GM19240 (cell line): Measurements from ENCODE around the gene SLC7A10.
"Not testable (repeated sequence)": the region's sequence is repeated elsewhere in the genome, so short reads cannot be mapped to it uniquely, and the experiment has no call there.

Source experiments
- DNase-seq: peaks from one replicate; pipeline ENCODE4 v3.0.0; 2011; ENCODE audit warnings: low spot score; ENCODE audit not compliant: insufficient read length

Gene SLC7A10

DNA sequence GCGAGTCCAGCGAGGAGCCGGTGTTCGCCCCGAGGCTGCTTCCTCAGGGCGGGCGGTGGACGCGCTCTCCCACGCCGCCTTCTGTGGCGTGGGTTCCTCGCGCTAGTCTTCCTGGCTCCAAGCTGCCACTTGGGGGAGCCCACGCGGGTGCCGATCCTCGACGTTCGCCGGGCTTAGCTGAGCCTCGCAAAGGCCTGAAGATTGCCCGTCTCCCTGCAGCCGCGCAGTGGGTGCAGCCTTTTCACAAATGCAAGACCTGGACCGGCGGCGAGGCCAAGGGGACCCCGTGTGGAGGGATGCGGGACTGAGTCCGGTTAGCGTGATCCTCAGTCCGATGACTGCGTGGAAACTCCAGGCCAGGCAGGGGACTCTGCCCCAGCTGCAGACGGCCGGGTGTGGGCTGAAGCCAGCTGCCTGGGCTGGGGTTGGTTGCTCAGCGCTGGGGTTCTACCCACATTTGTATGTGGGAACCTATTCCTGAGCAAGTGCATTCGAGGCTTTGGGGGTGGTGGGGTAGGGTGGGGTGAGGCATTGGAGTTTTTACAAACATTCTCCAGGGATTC lies 48.2 kb downstream of the SLC7A10 start:
- no peak for DNase-seq

DNA sequence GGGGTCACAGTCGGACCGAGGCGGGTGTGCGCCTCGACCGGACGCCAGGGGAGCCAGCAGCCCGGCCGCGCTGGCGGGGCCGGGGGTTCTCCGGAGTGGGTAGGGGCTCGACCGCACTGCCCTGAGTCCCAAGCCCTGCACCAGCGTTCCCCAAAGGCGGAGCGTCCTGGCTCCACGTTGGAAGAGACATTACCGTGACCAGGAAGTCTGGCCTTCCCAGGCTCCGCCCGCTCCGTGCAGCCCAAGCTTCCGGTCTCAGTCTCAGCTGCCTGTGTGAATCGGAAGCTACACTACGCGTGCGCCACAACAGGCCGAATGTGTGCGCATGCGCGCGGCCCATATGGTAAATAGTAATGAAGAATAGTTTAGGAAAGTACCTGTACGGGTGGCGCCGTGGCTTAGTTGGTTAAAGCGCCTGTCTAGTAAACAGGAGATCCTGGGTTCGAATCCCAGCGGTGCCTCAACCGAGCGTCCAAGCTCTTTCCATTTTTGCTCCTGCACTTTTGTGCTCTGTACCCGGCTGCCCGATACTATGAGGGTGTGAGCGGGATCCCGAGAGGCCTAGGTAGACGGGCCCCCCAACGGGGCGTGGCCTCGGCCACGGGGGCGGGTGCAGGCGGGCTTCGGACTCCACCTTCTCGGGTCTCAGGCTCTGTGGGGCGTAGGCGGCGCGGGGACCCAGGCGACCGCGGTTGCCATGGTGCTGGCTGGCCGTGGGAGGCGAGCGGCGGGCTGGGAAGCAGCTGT lies 48.8 kb downstream of the SLC7A10 start:
- peak; percentile 93 for DNase-seq

DNA sequence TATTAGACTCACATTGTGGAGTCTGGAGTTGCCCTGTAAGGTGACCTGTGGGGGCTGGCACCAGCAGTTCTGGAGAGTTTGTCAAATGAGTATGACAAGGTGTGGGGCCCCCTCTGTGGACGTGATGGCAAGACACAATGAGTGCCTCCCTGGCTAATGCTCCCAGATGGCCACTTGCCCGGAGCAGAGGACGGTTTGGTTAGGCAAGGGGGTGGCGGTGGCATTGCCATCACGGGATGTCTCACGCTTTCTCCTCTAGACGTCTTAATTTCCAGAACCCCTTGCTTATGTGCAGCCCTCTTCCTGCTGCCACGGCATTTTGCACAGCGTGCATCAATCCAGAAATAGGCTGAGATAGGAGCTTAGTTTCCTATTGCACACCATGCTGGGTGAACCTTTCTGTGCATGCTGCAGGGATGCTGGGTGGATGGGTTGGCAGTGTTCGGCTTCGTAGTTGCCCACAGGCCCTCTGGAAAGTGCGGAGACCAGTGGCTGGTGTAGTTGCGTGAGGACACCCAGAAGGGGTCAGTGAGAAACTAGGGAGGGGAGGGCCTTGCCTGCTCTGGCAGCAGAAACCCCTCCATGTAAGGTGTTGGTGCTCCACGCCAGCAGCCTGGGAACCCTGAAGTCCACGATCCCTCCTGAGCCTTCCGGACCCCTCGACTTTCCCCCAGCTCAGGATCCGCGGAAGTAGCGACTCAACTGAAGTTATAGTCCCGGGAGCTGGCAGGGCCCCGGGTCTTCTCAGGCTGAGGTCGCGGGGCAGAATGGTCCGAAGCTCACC lies 49.6 kb downstream of the SLC7A10 start:
- DNase-seq: no peak

GRCh38 chr19:33175156-33175782 lies 50.4 kb downstream of the SLC7A10 start:
- no peak for DNase-seq

- DNase-seq: no peak
Measured at GRCh38 chr19:33174186-33174585, 51.5 kb downstream of the SLC7A10 start.

- DNase-seq: no peak
Measured at GRCh38 chr19:33171916-33172359, 53.7 kb downstream of the SLC7A10 start.

GRCh38 chr19:33171222-33171795 lies 54.3 kb downstream of the SLC7A10 start:
- DNase-seq: no peak

- DNase-seq: no peak
Measured at GRCh38 chr19:33168528-33168927, 57.1 kb downstream of the SLC7A10 start.

GRCh38 chr19:33167438-33167837 lies 58.2 kb downstream of the SLC7A10 start:
- no peak for DNase-seq

GRCh38 chr19:33166037-33166436 lies 59.6 kb downstream of the SLC7A10 start:
- DNase-seq: not testable (repeated sequence)

GRCh38 chr19:33163481-33163880 lies 62.2 kb downstream of the SLC7A10 start:
- no peak for DNase-seq

DNA sequence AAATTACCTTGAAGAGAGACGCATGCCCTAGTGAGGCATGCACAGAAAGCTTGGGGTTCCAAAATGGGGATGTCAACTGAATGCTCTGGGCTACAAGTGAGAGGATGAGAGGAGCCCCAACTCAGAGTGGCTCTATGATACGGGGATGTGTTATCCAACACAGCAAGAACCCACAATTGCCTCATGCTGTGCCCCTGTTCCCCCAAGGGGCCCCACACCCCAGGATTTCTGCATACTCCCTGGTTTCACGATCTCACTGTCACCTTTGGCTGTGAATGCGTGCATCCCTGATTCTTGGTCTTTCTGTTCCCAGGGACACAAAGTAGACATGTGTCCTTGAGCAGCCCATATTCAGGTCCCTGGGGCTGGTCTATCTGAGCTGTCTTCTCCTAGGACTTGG lies 64.4 kb downstream of the SLC7A10 start:
- no peak for DNase-seq

- DNase-seq: no peak
Measured at GRCh38 chr19:33159893-33160292, 65.8 kb downstream of the SLC7A10 start.

GRCh38 chr19:33159149-33159548 lies 66.5 kb downstream of the SLC7A10 start:
- DNase-seq: no peak
